GM10248 (cell line): ENCODE data around the gene AGAP5.

Experiments
- CTCF ChIA-PET: fragments of 300-600 bp; sonication (Branson Sonifier 250); formaldehyde crosslinking; extraction: SDS; loops from one replicate; lab custom pipeline; 2021; ENCODE audit warnings: antibody characterized with exemption; lab: Yijun Ruan, JAX
- POLR2A ChIA-PET: fragments of 350-650 bp; sonication (Branson Sonifier 250); formaldehyde crosslinking; extraction: SDS; loops from one replicate; lab custom pipeline; 2020; ENCODE audit warnings: antibody characterized with exemption; lab: Yijun Ruan, JAX
- DNase-seq: peaks from one replicate; pipeline ENCODE4 v3.0.0; 2012; ENCODE audit errors: extremely low spot score
- CTCF ChIP-seq: IDR thresholded peaks from 2 replicates; pipeline ENCODE4 v1.5.1; 2012; ENCODE audit warnings: mild to moderate bottlenecking, low read depth; ENCODE audit errors: extremely low read depth, missing control alignments, control extremely low read depth

The AGAP5 gene

GRCh38 chr10:73625004-73625883, 72.7 kb downstream of the AGAP5 start:
- no peak for TF ChIP-seq CTCF
- DNase-seq, result peak; percentile 25
- POLR2A ChIA-PET, result interaction anchor here (1.0 kb wide), 1 partner anchor 20 kb away, joined by 7 read pairs; no protein-coding TSS in a partner anchor
- CTCF ChIA-PET, result interaction anchor here (1.0 to 2.9 kb wide), 4 partner anchors 9 to 96 kb away, joined by 3 to 12 read pairs (median 6); no protein-coding TSS in a partner anchor
